Activated gamma-delta T cell treated with anti-CD3 and anti-CD28 coated beads, Interleukin-2, amount 50 U/mL, for 16 hours (primary cell): Measurements from ENCODE around the gene MYO3B.

Source experiments
- DNase-seq: peaks from one replicate; pipeline ENCODE4 v3.0.0-alpha.2; 2020; ENCODE audit warnings: low read depth

The MYO3B gene

DNA sequence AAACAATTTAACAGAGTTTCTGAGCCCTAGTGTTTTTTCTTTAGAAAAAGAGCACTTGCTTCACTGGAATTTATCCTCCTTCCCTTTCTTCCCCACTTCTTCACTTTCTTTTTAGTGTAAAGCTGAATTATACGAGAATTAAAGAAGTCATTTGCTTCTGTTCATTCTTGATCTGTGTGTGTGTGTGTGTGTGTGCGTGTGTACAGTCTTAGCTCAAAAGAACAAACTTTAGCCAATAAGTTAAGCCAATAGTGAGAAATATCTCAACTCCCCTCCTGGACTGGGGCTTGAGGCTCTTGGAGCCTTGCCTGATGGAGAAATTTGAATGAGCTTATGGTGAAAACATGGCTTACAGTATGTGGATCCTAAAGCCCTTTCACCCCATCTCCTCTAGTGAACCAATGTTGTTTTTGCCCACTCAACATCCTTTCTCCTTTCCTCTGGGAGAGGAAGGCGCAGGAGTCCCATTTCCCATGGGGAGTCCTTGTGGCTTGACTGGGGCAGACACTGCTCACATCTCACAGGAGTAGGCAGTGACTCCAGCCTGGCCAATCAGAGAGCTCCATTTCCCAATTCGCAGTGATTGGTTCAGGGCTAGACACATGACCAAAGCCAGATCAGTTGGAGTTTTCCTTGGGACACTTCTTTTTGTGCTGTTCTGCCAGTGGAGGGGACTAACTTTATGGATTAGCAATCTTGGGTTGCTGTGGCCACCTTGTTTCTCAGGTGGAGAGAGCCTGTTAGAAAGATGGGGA is 16.3 kb upstream of the MYO3B start:
- no peak for DNase-seq

DNA sequence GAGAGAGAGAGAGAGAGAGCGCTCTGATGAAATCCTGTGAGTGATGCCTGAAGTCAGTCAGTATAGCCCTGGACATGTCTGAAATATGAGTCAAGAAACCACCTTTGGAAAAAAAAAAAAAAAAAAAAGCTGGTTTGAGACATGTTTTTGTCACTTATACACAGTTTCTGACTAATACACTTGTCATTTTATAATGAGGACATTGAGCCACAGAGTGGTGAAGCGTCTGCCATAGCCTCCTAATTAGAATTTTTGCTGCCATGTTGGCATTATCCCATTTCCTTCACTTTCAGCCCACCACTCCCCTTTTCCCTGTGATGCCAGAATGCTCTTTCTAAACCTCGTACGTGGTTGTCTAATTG is 15.7 kb upstream of the MYO3B start:
- DNase-seq, result no peak

DNA sequence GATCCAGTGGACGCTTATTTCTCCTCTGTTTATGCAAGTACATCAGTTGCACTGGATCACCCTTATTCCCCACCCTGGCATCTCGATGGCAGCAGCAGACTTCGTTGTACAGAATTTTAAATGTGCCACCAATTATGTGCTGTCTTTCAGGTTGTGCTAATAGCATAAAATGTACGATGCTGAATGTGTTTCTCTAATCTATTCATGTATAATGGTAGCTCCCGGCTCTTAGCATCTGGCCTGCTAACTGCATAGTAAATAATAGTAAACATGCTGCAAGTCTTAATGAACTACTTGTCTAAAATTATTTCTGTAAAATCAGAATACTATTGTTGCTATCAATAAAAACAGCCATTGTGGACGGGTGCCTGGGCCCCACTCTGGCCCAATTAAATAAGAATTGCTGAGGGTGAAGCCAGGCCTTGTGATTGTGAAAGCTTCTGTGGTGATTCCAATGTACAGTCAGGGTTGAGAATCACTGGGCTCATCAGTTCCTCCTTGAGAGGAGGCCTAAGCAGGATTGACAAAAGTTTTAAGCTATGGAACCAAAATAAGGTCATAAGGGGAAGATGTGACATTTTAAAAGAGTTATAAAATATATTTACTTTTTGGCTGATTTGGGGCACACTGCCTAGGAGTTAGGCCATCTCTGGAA is 14.4 kb upstream of the MYO3B start:
- no peak for DNase-seq

DNA sequence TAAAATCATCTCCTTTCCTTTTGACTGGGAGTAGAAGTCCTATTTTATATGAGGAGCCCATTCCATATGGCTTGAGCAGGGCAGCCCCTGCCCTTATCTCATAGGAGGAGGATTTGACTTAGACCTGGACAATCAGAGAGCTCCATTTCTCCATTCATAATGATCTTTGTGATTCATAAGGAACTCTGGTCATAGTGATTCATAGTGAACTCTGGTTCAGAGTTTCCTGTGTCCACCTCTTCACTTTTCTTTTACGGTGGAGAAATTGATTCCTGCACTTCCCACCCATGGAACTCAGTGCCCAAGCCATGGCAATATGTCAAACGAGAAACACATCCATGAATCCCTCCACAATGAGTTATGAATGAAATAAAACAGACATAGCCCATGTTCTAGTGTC is 12.8 kb upstream of the MYO3B start:
- DNase-seq, result no peak

DNA sequence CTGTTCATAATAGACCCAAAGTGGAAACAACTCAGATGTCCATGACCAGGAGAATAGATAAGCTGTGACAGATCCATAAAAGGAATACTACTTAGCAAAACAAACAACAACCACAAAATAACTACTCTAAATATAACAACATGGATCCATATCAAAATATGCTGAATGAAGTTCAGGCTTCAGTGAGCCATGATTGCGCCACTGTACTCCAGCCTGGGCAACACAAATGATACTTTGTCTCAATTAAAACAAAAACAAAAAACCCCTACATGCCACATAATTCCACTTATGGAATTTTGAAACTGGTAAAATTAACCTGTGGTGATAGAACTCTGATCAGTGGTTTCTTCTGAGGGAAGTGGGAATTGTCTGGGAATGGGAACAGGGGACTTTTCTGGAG is 11.2 kb upstream of the MYO3B start:
- no peak for DNase-seq

DNA sequence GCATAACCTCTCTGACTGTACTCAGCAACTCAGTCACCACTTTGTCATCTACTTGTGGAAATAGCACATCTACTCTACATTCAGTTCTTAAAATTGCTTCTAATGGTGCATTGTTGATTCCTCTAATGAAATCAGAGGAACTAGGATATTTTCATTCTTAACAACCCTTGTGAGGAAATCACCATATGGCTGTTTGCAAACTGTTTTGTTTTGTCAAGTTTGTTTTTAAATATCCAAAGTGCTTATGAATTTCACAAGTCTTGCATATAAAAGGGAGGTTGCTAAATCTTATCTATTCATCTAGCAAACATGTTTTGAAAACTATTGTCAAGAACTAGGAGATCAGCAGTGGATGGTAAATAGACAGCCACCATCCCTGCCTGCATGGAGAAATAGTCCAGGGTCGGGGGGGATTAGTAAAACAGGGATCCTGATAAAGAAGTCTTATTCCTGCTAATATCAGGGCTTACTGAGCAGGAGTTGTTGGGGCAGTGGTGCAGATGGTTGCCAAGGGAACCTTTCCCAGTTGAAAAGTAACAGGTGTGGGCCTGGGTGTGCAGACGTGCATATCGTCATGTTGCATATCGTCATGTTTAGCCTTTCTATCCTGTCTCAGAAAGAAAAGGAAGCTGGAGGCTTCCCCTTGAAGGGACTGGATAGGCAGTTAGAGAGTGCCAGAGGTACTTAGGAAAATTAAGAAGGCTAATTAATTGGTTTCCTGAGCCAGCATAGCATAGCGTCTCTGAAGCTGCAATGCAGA is 7.5 kb upstream of the MYO3B start:
- no peak for DNase-seq

DNA sequence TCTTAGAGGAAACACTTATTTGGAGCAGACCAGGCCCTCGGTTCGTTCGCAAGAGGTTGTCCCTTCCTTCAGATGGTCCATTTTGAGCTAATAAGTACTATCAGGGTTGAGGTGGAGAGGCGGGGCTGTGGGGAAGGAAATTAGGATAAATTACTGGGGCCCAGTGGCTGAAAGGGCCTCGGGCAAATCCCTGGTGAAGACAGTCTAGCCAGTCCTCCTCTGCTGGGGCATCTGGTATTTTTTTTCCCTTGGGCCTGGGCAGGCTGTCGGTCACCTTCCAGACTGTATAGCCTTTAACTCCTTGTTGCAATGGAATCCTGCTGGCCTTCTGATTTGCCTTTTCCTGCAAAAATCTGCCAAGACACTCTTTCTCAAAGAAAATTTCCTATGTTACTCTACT is 1.7 kb upstream of the MYO3B start:
- DNase-seq, result no peak

DNA sequence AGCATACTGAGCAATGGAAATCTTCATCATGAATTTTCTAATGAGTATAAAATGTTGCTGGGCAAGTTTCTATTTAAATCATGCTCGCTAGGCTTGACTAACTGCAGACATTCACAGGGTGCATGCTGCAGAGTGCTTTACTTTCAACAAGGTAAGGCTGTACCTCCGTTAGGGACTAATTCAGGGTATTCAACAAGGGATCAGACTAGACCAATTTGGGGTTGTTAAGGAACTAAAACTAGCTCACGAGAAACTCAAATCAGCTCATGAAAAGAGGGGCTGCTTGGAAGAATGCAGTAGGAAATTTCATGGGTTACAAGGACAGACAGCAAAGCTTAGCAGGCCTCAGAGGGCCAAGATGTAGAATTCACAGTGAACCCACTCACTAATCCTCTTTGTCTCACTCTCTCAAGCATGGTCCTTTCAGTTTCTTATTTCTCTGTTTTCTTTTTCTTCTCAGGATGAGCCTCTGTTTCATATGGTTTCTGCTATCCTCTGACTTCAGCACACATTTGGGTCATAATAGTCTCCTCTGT is 2.2 kb downstream of the MYO3B start:
- DNase-seq, result no peak

DNA sequence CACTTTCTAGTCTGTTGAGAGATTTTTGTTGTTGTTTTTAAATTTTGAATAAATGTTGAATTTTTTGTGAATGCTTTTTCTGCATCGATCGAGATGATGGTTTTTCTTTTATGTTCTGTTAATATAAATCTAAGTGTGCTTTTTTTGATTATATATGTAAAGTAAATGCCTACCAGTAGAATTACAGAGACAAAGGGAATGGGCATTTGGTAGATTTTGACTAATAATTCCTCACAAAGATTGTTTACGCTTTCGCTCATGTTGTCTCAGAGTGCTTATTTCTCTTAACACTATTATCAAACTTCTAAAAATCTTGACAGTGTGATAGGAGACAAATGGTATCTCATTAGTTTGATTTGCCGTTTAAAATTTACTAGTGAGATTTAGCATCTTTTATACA is 3.7 kb downstream of the MYO3B start:
- no peak for DNase-seq

DNA sequence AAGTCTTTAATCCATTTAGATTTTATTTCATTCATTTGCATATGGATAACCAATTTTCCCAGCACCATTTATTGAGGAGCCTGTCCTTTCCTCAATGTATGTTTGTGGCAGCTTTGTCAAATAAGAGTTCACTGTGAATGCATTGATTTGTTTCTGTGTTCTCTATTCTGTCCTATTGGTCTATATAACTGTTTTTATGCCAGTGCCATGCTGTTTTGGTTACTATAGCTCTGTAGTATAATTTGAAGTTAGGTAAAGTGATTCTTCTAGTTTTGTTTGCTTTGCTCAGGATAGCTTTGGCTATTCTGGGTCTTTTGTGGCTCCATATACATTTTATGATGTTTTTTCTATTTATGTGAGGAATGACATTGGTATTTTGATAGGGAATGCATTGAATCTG is 7.4 kb downstream of the MYO3B start:
- no peak for DNase-seq

DNA sequence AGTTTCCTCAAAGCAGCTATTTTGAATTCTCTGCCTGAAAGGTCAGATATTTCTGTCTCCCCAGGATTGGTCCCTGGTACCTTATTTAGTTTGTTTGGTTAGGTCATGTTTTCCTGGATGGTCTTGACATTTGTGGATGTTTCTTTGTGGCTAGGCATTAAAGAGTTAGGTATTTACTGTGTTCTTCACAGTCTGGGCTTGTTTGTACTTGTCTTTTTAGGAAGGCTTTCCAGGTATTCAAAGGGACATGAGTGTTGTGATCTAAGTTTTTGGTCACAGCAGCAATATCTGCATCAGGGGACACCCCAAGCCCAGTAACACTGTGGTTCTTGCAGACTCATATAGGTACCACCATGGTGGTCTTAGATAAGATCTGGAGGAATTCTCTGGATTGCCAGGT is 11.8 kb downstream of the MYO3B start:
- DNase-seq, result no peak

DNA sequence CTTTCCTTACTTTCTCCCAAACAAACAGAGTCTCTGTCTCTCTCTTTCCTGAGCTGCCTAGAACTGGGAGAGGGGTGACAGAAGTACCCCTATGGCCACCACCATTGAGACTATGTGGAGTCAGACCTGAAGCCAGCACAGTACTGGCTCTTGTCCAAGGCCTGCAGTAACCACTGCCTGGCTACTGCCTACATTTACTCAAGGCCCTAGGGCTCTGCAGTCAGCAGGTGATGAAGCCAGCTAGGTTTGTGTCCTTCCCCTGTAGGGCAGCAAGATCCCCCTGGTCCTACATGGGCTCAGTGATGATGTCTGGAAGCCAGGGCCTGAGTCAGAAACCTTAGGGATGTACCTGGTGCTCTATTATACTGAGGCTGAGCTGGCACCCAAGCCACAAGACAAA is 12.2 kb downstream of the MYO3B start:
- no peak for DNase-seq

DNA sequence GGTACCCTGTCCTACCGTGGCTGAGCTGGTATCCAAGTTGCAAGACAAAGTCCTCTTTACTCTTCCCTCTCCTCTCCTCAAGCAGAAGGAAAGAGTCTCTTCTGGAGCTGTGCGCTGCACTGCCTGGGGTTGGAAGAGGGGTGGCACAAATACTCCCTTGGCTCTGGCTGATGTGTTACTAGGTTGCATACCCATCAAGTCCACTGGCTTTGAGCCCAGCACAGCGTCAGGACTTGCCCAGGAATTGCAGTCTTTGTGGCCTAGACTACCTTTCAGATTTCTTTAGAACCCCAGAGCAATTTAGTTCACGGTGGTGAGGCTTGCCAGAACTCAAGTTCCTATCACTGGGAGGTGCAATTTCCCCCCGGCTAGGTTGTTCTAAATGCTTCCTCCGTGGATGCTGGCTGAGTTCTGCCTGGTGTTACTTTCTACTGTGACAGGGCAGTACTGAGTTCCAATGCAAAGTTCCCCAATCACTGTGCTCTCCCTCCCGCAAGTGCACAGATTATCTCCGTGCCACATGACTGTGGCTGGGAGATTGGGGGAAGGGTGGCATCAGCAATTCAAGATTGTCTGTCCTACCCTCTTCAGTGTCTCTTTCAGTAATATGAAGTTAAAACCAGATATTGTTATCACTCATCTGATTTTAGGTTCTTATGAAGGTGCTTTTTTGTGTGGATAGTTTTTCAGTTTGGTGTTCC is 13.4 kb downstream of the MYO3B start:
- no peak for DNase-seq

DNA sequence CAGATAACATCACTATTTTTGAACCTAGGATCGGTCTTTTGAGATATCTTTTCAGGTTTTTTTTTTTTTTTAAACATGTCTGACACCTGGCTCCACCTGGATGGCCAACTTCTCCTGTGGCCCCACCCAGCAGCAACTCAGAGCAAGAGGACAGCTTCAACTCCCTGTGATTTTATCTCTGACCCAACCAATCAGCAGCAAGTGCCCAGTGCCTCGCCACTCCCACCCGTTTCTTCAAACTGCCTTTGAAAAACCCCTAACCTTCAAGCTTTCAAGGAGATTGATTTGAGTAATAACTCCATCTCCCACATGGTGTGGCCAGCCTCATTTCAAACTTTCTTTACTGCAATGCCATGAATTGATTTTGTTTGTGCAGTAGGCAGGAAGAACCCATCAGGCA is 19.0 kb downstream of the MYO3B start:
- no peak for DNase-seq

DNA sequence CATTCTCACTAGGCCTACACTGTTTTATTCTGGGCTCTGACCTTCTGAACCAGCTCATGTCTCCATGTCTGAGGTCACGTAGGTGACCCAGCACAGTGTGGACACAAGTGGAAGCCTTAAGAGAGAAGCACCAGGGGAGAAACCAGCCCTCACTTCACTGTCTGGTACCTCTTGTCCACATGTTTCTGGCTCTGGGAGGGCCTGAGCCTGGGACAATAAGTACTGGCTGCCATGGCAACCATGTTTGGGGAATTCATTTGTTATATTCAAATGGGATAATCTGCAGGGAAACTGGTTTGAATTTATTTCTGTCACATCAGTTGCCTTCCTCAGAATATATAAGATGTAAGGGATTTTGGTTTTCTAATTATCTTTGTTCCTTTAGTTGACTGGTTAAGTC is 23.3 kb downstream of the MYO3B start:
- no peak for DNase-seq

DNA sequence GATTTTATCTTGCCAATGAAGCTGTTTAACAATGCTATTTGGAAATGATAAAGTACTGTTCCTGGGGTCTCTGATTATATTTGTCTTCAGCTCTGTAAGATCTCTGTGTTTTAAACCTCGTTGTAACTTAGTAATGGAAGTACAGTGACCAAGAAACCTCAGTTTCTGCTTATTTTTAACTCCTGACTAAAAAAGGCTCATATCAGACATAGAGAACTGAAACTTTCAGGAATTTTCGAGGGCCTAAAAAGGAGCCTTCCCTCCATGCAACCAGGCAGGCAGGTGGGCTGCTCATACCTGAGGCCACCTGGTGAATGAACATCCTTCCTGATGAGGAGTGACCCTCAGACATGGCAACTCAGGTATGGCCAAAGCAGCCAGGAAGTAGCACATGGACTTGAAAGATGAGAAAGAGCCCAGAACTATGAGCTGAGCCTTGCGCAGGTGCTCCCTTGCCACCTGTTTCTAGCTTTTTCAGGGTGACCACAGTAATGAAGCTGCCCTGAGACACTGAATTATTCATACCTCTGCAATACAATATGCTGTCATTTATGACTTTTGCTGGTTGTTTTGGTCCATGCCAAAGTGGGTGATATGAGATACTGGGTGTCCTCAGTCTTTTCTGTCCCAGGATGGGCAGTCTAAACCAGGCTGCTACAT is 23.9 kb downstream of the MYO3B start:
- DNase-seq, result no peak

DNA sequence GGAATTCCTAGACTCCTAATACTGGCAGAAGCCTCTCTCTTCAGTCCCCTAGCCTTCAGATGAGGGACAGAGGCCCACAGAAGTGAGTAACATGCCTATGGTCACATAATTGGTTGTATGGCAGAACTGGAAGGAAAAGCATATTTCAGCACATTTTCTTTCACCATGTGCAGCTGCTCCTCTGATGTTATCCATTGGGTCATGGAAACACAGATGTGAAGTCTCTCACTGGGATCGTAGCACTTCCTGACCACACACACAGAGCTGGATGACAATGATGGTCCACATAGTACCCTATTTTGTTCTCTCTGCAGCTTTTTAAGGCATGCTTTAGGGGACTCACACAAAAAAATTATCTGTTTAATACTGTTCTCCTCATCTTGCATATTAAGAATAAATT is 24.5 kb downstream of the MYO3B start:
- no peak for DNase-seq

DNA sequence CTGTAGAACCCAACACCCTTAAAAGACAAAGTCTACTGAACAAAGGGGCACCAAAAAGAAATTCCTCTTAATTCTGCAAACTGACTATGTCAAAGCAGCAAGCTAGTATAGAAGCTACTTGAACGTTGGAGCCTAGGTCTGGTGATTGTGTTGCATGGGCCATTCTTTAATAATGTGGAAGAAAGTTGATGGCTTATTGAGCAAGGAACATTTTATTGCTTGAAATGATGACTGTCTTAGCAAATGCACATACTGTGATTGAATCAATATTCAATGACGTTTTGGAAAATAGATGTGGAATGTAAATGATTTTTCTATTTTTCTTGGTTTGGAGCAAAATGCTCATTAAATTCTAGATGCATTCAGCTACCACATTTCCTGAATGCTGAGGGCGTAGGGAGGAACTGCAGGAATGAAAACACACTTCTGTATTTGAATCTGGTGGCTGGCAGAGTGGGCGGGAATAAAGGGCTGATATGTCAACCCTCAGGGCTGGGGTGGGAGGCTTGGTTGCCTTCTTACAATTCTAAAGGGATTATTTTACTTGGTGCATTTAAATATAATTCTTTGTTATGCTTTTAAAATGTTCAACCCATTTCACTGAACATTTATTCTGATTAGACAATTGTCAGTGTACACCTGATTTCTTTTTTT is 26.5 kb downstream of the MYO3B start:
- DNase-seq, result no peak

DNA sequence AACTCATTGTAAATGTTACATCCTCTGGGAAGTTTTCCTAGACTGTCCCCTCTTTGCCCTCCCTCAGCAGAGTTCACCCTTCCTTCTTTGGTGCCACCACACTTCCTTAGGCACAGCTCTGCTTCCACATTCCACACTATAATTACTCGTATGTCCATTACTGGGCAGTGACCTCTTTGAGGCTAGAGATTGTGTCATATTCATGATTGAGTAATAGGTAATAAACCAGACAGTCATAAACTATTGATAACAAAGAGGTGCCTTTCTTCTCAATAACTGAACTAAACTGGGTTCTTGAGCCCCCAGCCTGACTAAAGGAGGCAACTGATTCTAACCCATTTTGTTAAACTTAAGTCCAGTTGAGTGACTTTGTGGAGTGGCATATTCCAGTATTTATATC is 28.3 kb downstream of the MYO3B start:
- DNase-seq, result no peak

DNA sequence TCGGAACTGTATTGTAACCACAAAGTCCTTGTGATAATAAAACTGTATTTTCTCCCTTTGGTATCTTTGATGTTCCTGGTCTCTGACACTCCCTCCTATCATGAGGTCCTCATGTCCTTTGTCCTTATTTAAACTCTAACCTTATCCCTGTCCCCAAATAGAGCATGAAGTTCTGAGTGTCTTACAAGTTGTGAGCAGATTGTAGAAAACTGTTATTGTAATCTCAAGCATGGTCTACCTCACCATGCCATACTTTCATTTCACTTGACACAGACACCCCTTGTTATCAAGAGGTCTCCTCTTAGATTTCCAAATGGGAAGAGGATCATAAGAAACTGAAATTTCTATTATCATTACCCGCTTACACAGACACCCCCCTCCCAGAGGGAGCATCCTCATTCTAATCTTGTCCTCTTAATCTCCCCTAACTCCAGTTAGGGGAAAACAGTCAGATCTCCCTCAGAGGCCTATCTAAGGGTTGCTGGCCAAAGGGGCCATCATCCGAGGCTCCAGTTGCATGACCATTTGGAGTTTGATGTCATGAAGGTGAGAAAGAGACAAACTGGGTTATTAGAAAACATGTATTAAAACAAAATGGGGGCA is 29.0 kb downstream of the MYO3B start:
- DNase-seq, result no peak

DNA sequence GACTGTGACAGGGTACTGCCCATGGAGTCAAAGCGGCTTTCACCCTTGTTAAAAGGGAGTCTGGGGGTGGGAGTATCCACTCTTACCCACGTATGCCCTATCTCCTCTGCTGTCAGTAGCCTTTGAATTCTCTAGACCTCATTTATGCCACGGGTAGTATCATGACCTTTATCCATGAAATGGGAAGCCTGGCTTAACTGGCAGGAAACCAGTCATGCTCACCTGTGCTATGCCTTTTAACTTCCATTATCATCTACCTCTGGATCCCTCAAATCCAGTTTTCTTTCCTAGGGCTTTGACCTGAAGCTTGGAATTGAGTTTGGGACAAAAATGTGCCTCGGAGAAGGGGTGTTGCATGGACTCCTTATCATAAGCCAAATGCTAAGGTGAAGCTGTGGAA is 30.0 kb downstream of the MYO3B start:
- DNase-seq, result no peak
